ENCODE measurements around the gene CDHR5.

CDHR5 gene

GRCh38 chr11:643849-644738 lies 19.3 kb upstream of the CDHR5 start:
- no peak for DNase-seq

DNA sequence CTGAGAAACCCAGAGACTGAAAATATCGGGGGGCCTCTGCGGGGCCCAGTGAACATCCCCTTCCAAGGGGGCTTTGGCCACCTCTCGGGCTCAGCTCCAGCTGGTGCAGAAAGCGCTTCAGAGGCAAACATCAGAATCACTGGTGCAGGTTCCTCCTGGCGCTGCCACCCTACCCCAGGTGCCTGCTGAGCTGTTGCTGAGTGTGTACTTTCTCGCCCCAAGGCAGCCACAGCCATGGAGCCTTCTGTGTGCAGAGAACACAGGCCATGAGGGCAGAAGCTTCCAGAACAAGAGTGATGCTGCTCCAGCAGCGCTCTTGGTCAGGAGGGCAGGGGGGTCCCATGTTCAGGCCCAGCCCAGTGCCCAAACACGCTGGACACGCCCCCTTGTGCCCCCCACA lies 18.6 kb upstream of the CDHR5 start:
- no peak for DNase-seq

DNA sequence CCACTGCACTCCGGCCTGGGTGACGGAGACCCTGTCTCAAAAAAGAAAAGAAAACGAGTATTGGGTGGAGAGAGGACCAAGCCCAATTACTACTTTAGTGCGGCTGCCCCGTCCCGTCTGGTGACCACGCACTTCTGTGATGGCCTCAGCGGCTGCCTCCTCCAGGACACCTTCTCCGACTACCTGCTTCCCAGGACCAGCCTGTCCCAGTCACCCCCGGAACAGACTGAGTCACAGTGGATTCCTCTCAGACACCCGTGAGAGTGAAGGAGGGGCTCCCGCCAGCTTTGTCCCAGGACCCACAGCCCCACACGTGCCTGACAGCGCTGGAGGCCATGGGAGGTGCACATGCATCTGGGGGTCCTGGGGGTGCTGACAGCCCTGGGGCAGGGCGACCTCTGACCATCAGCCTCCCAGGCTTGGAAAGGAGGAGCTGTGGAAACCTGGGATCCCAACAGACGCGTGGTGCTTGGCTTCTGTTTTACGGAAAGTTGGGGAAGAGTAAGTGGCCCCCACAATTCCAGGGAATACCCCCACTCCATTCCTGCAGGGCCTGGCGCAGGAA lies 17.1 kb upstream of the CDHR5 start:
- DNase-seq = no peak

DNA sequence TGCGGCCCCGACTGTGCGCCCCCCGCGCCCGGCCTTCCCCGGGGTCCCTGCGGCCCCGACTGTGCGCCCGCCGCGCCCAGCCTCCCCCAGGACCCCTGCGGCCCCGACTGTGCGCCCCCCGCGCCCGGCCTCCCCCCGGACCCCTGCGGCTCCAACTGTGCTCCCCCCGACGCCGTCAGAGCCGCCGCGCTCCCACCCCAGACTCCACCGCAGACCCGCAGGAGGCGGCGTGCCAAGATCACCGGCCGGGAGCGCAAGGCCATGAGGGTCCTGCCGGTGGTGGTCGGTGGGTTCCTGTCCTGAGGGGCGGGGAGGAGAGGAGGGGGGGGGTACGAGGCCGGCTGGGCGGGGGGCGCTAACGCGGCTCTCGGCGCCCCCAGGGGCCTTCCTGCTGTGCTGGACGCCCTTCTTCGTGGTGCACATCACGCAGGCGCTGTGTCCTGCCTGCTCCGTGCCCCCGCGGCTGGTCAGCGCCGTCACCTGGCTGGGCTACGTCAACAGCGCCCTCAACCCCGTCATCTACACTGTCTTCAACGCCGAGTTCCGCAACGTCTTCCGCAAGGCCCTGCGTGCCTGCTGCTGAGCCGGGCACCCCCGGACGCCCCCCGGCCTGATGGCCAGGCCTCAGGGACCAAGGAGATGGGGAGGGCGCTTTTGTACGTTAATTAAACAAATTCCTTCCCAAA lies 15.4 kb upstream of the CDHR5 start:
- no peak for DNase-seq

DNA sequence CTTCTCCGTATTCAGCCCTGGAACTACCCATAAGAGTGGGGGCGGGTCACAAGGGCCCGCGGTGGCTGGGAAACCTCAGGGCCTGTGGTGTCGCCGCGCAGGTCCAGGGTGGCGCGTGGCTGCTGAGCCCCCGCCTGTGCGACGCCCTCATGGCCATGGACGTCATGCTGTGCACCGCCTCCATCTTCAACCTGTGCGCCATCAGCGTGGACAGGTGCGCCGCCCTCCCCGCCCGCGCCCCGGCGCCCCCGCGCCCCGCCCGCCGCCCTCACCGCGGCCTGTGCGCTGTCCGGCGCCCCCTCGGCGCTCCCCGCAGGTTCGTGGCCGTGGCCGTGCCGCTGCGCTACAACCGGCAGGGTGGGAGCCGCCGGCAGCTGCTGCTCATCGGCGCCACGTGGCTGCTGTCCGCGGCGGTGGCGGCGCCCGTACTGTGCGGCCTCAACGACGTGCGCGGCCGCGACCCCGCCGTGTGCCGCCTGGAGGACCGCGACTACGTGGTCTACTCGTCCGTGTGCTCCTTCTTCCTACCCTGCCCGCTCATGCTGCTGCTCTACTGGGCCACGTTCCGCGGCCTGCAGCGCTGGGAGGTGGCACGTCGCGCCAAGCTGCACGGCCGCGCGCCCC lies 14.7 kb upstream of the CDHR5 start:
- no peak for DNase-seq

GRCh38 chr11:638631-639331 lies 14.0 kb upstream of the CDHR5 start:
- DNase-seq = no peak

GRCh38 chr11:637593-638521 lies 13.1 kb upstream of the CDHR5 start:
- no peak for DNase-seq

DNA sequence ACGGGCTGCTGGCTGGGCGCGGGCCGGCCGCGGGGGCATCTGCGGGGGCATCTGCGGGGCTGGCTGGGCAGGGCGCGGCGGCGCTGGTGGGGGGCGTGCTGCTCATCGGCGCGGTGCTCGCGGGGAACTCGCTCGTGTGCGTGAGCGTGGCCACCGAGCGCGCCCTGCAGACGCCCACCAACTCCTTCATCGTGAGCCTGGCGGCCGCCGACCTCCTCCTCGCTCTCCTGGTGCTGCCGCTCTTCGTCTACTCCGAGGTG lies 12.5 kb upstream of the CDHR5 start:
- no peak for DNase-seq

- DNase-seq = peak; percentile 36
Measured at GRCh38 chr11:636511-637332, 12.0 kb upstream of the CDHR5 start, which contains the start of gene DRD4. Gene DRD4, plus strand, starts transcription at chr11:637269. Its CDS starts 36 bp downstream, at chr11:637305.

GRCh38 chr11:635945-636510 lies 11.3 kb upstream of the CDHR5 start:
- no peak for DNase-seq

GRCh38 chr11:630871-631270 lies 6.1 kb upstream of the CDHR5 start:
- no peak for DNase-seq

- DNase-seq = no peak
Measured at GRCh38 chr11:629237-629583, 4.5 kb upstream of the CDHR5 start.

GRCh38 chr11:628056-628455 lies 3.3 kb upstream of the CDHR5 start:
- DNase-seq = no peak

- no peak for DNase-seq
Measured at GRCh38 chr11:627308-627576, 2.5 kb upstream of the CDHR5 start.

GRCh38 chr11:626475-627307 lies 1.9 kb upstream of the CDHR5 start, which contains the start of gene SCT:
Gene SCT, minus strand, starts transcription at chr11:627181. Its CDS starts 38 bp downstream, at chr11:627143.
- no peak for DNase-seq

GRCh38 chr11:625636-626268 lies 997 bp upstream of the CDHR5 start:
- DNase-seq = no peak

GRCh38 chr11:623999-624704 lies 603 bp downstream of the CDHR5 start:
- peak; percentile 47 for DNase-seq

- DNase-seq = no peak
Measured at GRCh38 chr11:623349-623869, 1.3 kb downstream of the CDHR5 start.

- no peak for DNase-seq
Measured at GRCh38 chr11:621838-622237, 2.9 kb downstream of the CDHR5 start.

All from EL (cell line).